Thoracic aorta (tissue), 2 donors: ENCODE data around the gene GOLGA5. TPM values are rescaled to one million over a fixed set of nuclear protein-coding genes. Genes with fewer than 3 reads are reported as not detected.
"Not testable (repeated sequence)": the region's sequence is repeated elsewhere in the genome, so short reads cannot be mapped to it uniquely, and the experiment has no call there.

Source experiments
- ATAC-seq: fragments of 150-250 bp; one replicate; pipeline ENCODE4 v1.8.0; 2017; ENCODE audit warnings: low read depth; ENCODE audit not compliant: insufficient number of reproducible peaks, low FRiP score
- DNase-seq: peaks from one replicate; pipeline ENCODE4 v3.0.0-alpha.2; 2020; ENCODE audit warnings: low spot score
- H3K27ac ChIP-seq, 2 donors: fragments of 200-600 bp; sonication (generic); 1 replicate in 1 of 2; 2 replicates in 1 of 2; pipeline ENCODE4 v1.5.1; 2016; ENCODE audit warnings: mild to moderate bottlenecking in 2 of 2, moderate library complexity in 2 of 2
- H3K27me3 ChIP-seq: fragments of 200-600 bp; sonication (generic); replicated peaks from 2 replicates; pipeline ENCODE4 v1.6.0; 2016; ENCODE audit warnings: mild to moderate bottlenecking; ENCODE audit not compliant: insufficient read depth
- H3K36me3 ChIP-seq: fragments of 200-600 bp; sonication (generic); one replicate; pipeline ENCODE4 v1.5.1; 2016
- H3K4me1 ChIP-seq, 2 donors: fragments of 200-600 bp; sonication (generic); 1 replicate in 1 of 2; 2 replicates in 1 of 2; pipeline versions ENCODE4 v1.5.1 to v1.6.0; 2016; ENCODE audit warnings: low read depth in 2 of 2, mild to moderate bottlenecking in 1 of 2; ENCODE audit not compliant: control insufficient read depth in 1 of 2
- H3K4me3 ChIP-seq: fragments of 200-600 bp; sonication (generic); 2 replicates; pipeline ENCODE4 v1.5.1; 2016; ENCODE audit warnings: mild to moderate bottlenecking
- H3K9me3 ChIP-seq: fragments of 200-600 bp; sonication (generic); 2 replicates; pipeline ENCODE4 v1.5.1; 2016
- total RNA-seq, 2 donors: library from RNA; depleted of rRNA; stranded (reverse); fragments of >200 nt; gene quantifications; one replicate each; pipeline versions ENCODE4 v1.1.0 to v1.2.3, GENCODE V29; 2016
- TF ChIP-seq, protein P1 (sequence below): fragments of 200-600 bp; sonication (generic); IDR thresholded peaks from one replicate; pipeline ENCODE4 v1.5.1; 2019; ENCODE audit warnings: antibody characterized with exemption

The GOLGA5 gene
- total RNA-seq, 2 donors from 2014 or later: 29.5 to 41.9 TPM

DNA sequence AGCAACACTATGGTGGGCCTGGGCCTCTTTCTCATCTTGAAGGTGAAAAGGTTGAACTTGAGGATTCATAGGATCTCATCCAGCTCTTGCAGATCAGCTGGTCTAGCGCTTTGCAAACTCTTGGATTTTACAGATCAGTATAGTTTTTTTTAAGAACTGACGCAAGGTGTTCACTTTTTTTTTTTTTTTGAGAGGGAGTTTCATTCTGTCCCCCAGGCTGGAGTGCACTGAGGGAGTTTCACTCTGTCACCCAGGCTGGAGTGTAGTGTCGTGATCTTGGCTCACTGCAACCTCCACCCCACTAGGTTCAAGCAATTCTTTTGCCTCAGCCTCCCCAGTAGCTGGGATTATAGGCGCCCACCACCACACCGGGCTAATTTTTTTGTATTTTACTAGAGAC is 25.3 kb upstream of the GOLGA5 start:
- no peak for ATAC-seq

GRCh38 chr14:92770484-92770883 is 23.6 kb upstream of the GOLGA5 start:
- Histone ChIP-seq H3K27me3 (no peaks in the 10 kb centered on the region), H3K4me3 (no peak overlapping the region), H3K27ac (no peak overlapping the region), H3K4me1 (no peaks in the 10 kb centered on the region), H3K9me3 (no peaks in the 10 kb centered on the region), H3K36me3 (no peaks in the 10 kb centered on the region)
- TF ChIP-seq, protein P1, sequence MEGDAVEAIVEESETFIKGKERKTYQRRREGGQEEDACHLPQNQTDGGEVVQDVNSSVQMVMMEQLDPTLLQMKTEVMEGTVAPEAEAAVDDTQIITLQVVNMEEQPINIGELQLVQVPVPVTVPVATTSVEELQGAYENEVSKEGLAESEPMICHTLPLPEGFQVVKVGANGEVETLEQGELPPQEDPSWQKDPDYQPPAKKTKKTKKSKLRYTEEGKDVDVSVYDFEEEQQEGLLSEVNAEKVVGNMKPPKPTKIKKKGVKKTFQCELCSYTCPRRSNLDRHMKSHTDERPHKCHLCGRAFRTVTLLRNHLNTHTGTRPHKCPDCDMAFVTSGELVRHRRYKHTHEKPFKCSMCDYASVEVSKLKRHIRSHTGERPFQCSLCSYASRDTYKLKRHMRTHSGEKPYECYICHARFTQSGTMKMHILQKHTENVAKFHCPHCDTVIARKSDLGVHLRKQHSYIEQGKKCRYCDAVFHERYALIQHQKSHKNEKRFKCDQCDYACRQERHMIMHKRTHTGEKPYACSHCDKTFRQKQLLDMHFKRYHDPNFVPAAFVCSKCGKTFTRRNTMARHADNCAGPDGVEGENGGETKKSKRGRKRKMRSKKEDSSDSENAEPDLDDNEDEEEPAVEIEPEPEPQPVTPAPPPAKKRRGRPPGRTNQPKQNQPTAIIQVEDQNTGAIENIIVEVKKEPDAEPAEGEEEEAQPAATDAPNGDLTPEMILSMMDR: no peak
- DNase-seq: no peak
- no peak for ATAC-seq

More for the DNA sequence above, 25.3 kb upstream of the GOLGA5 start:
- Histone ChIP-seq H3K9me3 (no peaks in the 10 kb centered on the region), H3K4me3 (no peak overlapping the region), H3K36me3 (no peaks in the 10 kb centered on the region), H3K27ac (peak overlapping the region in 1 of 2 donors; percentile 12), H3K4me1 (no peaks in the 10 kb centered on the region), H3K27me3 (no peaks in the 10 kb centered on the region)
- TF ChIP-seq, protein P1: no peak
- no peak for DNase-seq

DNA sequence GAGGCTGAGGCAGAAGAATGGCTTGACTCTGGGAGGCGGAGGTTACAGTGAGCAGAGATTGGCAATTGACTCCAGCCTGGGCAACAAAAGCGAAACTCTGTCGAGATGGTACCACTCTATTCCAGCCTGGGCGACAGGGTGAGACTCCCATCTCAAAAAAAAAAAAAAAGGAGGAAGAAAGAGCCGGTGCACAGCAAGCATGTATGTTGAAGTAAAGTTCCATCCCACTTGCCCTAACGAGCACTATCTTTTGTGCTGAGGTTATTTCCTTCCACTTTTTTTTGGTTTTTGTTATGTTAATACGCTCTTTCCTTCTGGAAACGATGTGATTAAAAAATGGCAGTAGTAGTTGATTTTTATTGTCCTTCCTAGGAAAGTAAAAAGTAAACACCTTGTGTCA is 19.5 kb upstream of the GOLGA5 start:
- no peak overlapping the region for H3K4me3 ChIP-seq
- DNase-seq (no peak), ATAC-seq (no peak)
- H3K4me1 ChIP-seq: no peaks in the 10 kb centered on the region
- no peaks in the 10 kb centered on the region for H3K36me3 ChIP-seq
- no peaks in the 10 kb centered on the region for H3K9me3 ChIP-seq
- TF ChIP-seq, protein P1: no peak
- H3K27ac ChIP-seq: no peak overlapping the region
- no peaks in the 10 kb centered on the region for H3K27me3 ChIP-seq

DNA sequence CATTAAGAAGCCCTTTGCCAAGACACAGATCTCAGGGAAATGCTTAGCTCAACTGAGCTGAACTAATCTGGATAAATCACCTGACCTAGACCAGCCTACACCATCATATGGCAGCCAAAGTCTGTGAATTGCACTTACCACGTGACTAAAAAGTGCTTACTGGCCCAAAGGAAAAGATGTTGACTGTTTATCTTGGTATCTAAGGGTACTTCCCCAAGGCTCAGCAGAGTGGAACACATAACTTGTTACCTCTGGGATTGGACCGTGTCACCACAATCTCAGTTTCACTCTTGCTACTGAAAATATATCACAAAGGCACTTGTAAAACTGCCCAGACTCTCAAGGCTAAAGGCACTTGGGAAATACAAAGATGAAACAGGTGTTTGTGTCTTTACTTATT is 18.8 kb upstream of the GOLGA5 start:
- not testable (repeated sequence) for H3K4me3 ChIP-seq, ATAC-seq, DNase-seq, H3K27me3 ChIP-seq, H3K9me3 ChIP-seq, H3K36me3 ChIP-seq, H3K4me1 ChIP-seq, H3K27ac ChIP-seq

GRCh38 chr14:92778868-92779565 is 15.1 kb upstream of the GOLGA5 start:
- H3K27me3 ChIP-seq, H3K4me1 ChIP-seq, ATAC-seq, H3K27ac ChIP-seq, H3K4me3 ChIP-seq, H3K9me3 ChIP-seq, DNase-seq, H3K36me3 ChIP-seq: not testable (repeated sequence)

DNA sequence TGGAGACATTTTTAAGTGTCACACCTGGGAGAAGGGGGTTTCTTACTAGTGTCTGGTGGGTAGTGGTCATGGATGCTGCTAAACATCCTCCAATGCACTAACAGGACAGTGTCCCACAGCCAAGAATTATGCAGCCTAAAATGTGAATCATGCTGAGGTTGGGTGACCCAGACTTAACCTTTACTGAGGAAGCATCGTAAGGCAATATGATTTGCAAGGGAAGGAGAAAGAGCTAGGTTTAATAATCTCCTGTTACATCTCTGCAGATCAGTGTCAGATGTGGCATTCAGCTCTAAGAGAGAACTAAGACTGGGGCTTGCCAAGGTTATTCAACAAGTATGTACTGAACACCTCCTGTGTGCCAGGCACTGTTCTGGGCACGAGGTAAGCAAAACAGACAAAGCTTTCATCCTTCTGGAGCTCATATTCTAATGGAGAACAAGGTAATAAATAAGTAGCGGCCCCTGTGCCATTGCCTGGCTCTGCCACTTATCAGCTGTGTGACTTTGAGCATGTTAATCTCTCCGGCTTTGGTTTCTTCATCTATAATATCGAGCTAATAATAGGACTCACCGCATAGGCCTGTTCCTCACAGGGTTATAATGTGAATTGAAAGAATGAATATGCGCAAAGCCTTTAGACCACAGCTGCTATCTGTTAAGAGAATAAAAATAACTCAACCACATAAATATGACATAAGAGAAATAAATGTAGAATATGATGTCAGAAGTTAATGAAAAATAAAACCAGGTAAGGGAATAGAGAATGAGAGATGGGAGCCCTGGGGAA is 13.5 kb upstream of the GOLGA5 start:
- Histone ChIP-seq H3K4me3 (no peak overlapping the region), H3K9me3 (no peaks in the 10 kb centered on the region), H3K4me1 (peaks cover 0 to 5% of the 10 kb centered on the region in 2 donors), H3K27me3 (no peaks in the 10 kb centered on the region), H3K36me3 (no peaks in the 10 kb centered on the region), H3K27ac (no peak overlapping the region)
- ATAC-seq (no peak), DNase-seq (no peak)
- TF ChIP-seq, protein P1: no peak
